Endothelial cell (in vitro differentiated cells): ENCODE results near the gene VAMP8. TPM values are rescaled to one million over a fixed set of nuclear protein-coding genes. Genes with fewer than 3 reads are reported as not detected.

Experiments used
- DNase-seq: peaks from one replicate; pipeline ENCODE4 v3.0.0; 2021; ENCODE audit warnings: low spot score
- H3K27ac Mint-ChIP-seq: one replicate; pipeline ENCODE4 v1.8.0; 2021; ENCODE audit warnings: mixed read lengths, inconsistent platforms; ENCODE audit not compliant: unreplicated experiment
- H3K27me3 Mint-ChIP-seq: one replicate; pipeline ENCODE4 v1.8.0; 2021; ENCODE audit warnings: mild to moderate bottlenecking, moderate library complexity, mixed read lengths, inconsistent platforms; ENCODE audit not compliant: unreplicated experiment
- H3K36me3 Mint-ChIP-seq: one replicate; pipeline ENCODE4 v1.8.0; 2021; ENCODE audit warnings: mild to moderate bottlenecking, low read depth, mixed read lengths, inconsistent platforms; ENCODE audit not compliant: unreplicated experiment
- H3K4me1 Mint-ChIP-seq: one replicate; pipeline ENCODE4 v1.8.0; 2021; ENCODE audit warnings: mild to moderate bottlenecking, mixed read lengths, inconsistent platforms; ENCODE audit not compliant: unreplicated experiment
- H3K4me3 Mint-ChIP-seq: one replicate; pipeline ENCODE4 v1.8.0; 2021; ENCODE audit warnings: mild to moderate bottlenecking, mixed read lengths, inconsistent platforms; ENCODE audit not compliant: unreplicated experiment
- H3K9me3 Mint-ChIP-seq: one replicate; pipeline ENCODE4 v1.8.0; 2021; ENCODE audit warnings: mixed read lengths, inconsistent platforms; ENCODE audit not compliant: unreplicated experiment
- total RNA-seq: library from RNA; stranded (reverse); fragmentation: NEBNext Ultra II Directional; extraction: Animal tissue kit (Norgen Biotek cat#: 25700); gene quantifications from one replicate; pipeline ENCODE4 v1.2.1, GENCODE V29; 2021; ENCODE audit not compliant: unreplicated experiment
- TF ChIP-seq, protein P1 (sequence below): fragments of 200-600 bp; sonication (generic); IDR thresholded peaks from one replicate; pipeline ENCODE4 v1.5.0; 2021; ENCODE audit warnings: antibody characterized with exemption; ENCODE audit not compliant: unreplicated experiment

VAMP8 gene
- total RNA-seq, 1 donor from 2014 or later, result 225 TPM

DNA sequence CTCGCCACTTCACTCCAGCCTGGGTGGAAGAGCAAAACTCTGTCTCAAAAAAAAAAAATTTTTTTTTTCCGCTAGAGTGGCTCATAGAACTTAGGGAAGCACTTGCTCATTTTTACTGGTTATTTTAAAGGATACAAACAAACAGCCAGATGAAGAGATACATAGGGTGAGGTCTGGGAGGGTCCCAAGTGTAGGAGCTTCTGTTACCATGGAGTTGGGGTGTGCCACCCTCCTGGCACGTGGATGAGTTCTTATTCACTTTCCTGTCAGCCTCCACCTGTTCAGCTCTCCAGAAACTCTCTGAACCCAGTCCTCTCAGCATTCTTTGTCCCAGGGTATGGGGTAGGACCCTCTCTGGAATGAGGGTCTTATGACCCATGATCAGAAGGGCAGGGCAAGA, 43.3 kb upstream of the VAMP8 start:
- H3K4me3 Mint-ChIP-seq, result no peak overlapping the region
- peaks cover 12% of the 10 kb centered on the region for H3K27me3 Mint-ChIP-seq
- no peaks in the 10 kb centered on the region for H3K9me3 Mint-ChIP-seq
- H3K4me1 Mint-ChIP-seq, result peaks cover 15% of the 10 kb centered on the region
- no peak for DNase-seq
- H3K36me3 Mint-ChIP-seq, result no peaks in the 10 kb centered on the region
- TF ChIP-seq, protein P1, sequence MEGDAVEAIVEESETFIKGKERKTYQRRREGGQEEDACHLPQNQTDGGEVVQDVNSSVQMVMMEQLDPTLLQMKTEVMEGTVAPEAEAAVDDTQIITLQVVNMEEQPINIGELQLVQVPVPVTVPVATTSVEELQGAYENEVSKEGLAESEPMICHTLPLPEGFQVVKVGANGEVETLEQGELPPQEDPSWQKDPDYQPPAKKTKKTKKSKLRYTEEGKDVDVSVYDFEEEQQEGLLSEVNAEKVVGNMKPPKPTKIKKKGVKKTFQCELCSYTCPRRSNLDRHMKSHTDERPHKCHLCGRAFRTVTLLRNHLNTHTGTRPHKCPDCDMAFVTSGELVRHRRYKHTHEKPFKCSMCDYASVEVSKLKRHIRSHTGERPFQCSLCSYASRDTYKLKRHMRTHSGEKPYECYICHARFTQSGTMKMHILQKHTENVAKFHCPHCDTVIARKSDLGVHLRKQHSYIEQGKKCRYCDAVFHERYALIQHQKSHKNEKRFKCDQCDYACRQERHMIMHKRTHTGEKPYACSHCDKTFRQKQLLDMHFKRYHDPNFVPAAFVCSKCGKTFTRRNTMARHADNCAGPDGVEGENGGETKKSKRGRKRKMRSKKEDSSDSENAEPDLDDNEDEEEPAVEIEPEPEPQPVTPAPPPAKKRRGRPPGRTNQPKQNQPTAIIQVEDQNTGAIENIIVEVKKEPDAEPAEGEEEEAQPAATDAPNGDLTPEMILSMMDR, result no peak
- no peak overlapping the region for H3K27ac Mint-ChIP-seq

DNA sequence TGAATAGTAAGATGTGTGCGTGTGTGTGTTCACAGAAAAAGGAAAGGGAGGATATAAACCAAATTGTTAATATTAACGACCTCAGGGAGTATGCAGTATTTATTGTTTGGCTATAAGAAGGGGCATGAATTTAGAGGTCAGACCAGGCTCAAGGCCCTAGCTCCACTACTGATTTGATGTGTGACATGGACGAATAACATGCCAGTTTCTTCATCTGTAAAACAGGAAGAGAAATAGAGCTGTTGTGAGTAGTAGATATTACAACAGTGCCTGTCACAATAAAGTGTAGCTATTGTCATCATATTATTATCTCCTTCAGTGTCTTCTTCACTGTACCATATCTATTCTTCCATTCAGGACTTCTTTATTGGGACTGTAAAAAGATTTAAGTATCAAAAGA, 42.5 kb upstream of the VAMP8 start:
- Mint-ChIP-seq H3K27ac (no peak overlapping the region), H3K27me3 (peaks cover 13% of the 10 kb centered on the region), H3K4me3 (no peak overlapping the region), H3K4me1 (peaks cover 17% of the 10 kb centered on the region), H3K9me3 (no peaks in the 10 kb centered on the region), H3K36me3 (no peaks in the 10 kb centered on the region)
- TF ChIP-seq, protein P1, result no peak
- no peak for DNase-seq

DNA sequence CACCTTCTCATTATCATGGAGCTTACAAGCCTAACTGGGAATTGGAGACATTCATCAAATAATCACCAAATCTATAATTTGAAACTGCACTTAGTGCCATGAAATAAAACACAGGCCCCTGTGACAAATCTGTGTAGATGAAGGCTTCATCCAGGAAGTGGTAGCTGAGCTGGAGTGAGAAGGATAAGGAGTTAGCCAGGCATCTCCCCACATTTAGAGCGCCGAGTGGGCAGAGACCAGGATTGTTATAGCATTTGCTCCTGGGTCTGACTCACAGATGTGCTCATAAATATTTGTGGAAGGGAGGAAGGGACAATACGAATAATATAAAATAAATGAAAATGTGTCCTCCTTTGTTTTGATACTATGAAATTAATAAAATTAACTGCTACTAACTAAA, 40.9 kb upstream of the VAMP8 start:
- Mint-ChIP-seq H3K27ac (no peak overlapping the region), H3K9me3 (no peaks in the 10 kb centered on the region)

DNA sequence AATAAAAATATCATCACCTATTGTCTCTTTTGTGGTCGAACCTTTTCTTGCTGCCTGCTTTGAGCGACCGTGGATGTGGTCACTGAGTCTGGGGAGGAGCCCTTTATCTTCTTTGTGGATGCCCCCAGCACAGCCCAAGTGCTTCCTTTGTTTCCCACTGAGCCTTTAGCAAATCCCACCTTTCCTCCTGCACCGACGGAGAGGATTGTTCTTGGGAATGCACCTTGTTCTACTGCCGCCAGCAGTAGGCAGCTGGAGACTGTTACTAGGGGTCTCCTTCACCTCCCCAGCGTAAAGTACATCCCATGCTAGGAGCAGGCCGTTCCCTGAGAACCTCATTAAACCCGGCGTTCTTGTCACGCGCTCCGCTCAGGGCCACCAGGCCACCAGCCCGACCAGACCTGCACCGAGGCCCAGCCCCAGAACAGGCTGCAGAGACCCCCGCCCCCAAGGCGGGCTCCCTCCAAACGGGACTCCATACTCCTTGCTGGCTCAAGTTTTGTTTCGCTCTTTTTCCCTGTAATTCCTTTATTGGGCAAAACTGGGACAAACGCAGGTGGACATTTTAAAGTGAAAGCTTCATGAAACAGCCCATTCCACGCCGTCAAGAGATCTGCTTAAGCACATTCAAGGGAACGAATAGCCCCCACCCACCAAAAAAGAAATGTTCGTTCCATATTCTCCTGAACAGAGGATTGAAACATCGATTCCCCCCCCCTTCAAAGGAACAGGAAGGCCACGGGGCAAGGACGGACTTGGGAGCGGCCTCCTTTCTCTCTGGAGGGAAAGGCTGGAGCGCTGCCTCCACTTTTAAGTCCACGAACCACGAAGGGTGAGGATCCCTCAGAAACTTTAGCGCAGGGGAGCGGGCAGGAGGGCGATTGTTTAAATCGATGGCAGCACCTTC, 39.5 kb upstream of the VAMP8 start:
- H3K9me3 Mint-ChIP-seq, result no peaks in the 10 kb centered on the region

More for the DNA sequence above, 40.9 kb upstream of the VAMP8 start:
- DNase-seq, result no peak
- H3K27me3 Mint-ChIP-seq, result peaks cover 16% of the 10 kb centered on the region
- peaks cover 14% of the 10 kb centered on the region for H3K36me3 Mint-ChIP-seq
- TF ChIP-seq, protein P1, result no peak
- H3K4me1 Mint-ChIP-seq, result peaks cover 33% of the 10 kb centered on the region
- no peak overlapping the region for H3K4me3 Mint-ChIP-seq

More for the DNA sequence above, 39.5 kb upstream of the VAMP8 start:
- TF ChIP-seq, protein P1, result no peak
- DNase-seq, result peak; percentile 45
- Mint-ChIP-seq H3K4me3 (peak overlapping the region; percentile 94), H3K4me1 (peaks cover 46% of the 10 kb centered on the region), H3K36me3 (peaks cover 28% of the 10 kb centered on the region), H3K27ac (peak overlapping the region; percentile 98), H3K27me3 (peaks cover 14% of the 10 kb centered on the region)
